KMS-11 (cell line): ENCODE results near the gene NUF2.
"Not testable (repeated sequence)": the region's sequence is repeated elsewhere in the genome, so short reads cannot be mapped to it uniquely, and the experiment has no call there.

Experiments used
- H2AFZ ChIP-seq: fragments of 200-600 bp; sonication (generic); 2 replicates; pipeline ENCODE4 v1.6.1; 2016; ENCODE audit warnings: antibody characterized with exemption, mixed run types, low read depth
- H3K27ac ChIP-seq: fragments of 200-600 bp; sonication (generic); 2 replicates; pipeline ENCODE4 v1.6.1; 2016; ENCODE audit warnings: mild to moderate bottlenecking, mixed run types
- H3K27me3 ChIP-seq: fragments of 200-600 bp; sonication (generic); 2 replicates; pipeline ENCODE4 v1.6.1; 2017; ENCODE audit warnings: mild to moderate bottlenecking, low read depth, mixed run types, moderate library complexity; ENCODE audit not compliant: insufficient read depth
- H3K36me3 ChIP-seq: fragments of 200-600 bp; sonication (generic); 2 replicates; pipeline ENCODE4 v1.6.1; 2017; ENCODE audit warnings: mild to moderate bottlenecking, mixed run types; ENCODE audit not compliant: insufficient read depth
- H3K4me1 ChIP-seq: fragments of 200-600 bp; sonication (generic); 2 replicates; pipeline ENCODE4 v1.6.1; 2016; ENCODE audit warnings: mild to moderate bottlenecking, low read depth, mixed run types; ENCODE audit not compliant: poor library complexity, severe bottlenecking
- H3K4me2 ChIP-seq: fragments of 200-600 bp; sonication (generic); 2 replicates; pipeline ENCODE4 v1.7.0; 2016; ENCODE audit warnings: mild to moderate bottlenecking, mixed run types
- H3K4me3 ChIP-seq: fragments of 200-600 bp; sonication (generic); IDR thresholded peaks from 2 replicates; pipeline ENCODE4 v1.6.1; 2017; ENCODE audit warnings: low read depth, low read length, mixed read lengths; ENCODE audit not compliant: insufficient read depth
- H3K79me2 ChIP-seq: fragments of 200-600 bp; sonication (generic); 2 replicates; pipeline ENCODE4 v1.6.1; 2016; ENCODE audit warnings: low read depth, mixed run types; ENCODE audit not compliant: insufficient read depth
- H3K9ac ChIP-seq: fragments of 200-600 bp; sonication (generic); 2 replicates; pipeline ENCODE4 v1.6.1; 2016; ENCODE audit warnings: mild to moderate bottlenecking, mixed run types
- H4K20me1 ChIP-seq: fragments of 200-600 bp; sonication (generic); 2 replicates; pipeline ENCODE4 v1.6.1; 2016; ENCODE audit warnings: mild to moderate bottlenecking, mixed run types; ENCODE audit not compliant: insufficient read depth
- TF ChIP-seq, protein P1 (sequence below): fragments of 200-600 bp; sonication (generic); conservative IDR thresholded peaks from 2 replicates; pipeline ENCODE4 v1.6.1; 2017; ENCODE audit warnings: low read depth, mild to moderate bottlenecking, antibody characterized with exemption, low read length, moderate library complexity, mixed read lengths

The NUF2 gene

DNA sequence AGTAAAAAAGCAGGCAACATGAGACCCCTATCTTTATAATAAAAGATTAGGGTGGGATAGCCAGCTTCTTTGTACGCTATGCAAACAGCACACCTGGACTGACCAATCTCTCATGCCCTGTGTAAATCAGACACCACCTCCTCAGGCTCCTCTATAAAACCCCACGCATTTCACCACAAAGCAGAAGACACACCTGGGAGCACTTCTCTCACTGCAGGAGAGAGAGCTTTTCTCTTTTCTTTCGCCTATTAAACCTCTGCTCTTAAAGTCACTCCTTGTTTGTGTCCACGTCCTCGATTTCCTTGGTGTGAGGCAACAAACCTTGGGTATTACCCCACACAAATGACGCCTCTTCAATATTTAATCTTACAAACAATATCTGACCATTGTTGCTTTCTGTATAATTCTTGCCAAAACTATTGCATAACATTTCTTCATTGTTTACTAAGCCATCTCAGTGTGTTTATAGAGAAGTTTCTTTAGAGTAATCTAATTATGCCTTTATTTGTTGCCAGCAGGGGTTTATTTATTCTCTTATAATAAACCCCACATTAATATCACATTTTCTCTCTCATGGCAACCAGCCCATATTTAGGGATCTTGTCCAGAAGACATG, 31.6 kb upstream of the NUF2 start:
- Histone ChIP-seq H3K4me1 (no peaks in the 10 kb centered on the region), H3K4me3 (no peak overlapping the region), H3K4me2 (no peak overlapping the region), H2AFZ (no peak overlapping the region), H3K36me3 (no peaks in the 10 kb centered on the region), H3K27me3 (no peaks in the 10 kb centered on the region), H3K9ac (no peak overlapping the region), H3K27ac (no peak overlapping the region), H3K79me2 (no peaks in the 10 kb centered on the region), H4K20me1 (no peaks in the 10 kb centered on the region)
- TF ChIP-seq, protein P1, sequence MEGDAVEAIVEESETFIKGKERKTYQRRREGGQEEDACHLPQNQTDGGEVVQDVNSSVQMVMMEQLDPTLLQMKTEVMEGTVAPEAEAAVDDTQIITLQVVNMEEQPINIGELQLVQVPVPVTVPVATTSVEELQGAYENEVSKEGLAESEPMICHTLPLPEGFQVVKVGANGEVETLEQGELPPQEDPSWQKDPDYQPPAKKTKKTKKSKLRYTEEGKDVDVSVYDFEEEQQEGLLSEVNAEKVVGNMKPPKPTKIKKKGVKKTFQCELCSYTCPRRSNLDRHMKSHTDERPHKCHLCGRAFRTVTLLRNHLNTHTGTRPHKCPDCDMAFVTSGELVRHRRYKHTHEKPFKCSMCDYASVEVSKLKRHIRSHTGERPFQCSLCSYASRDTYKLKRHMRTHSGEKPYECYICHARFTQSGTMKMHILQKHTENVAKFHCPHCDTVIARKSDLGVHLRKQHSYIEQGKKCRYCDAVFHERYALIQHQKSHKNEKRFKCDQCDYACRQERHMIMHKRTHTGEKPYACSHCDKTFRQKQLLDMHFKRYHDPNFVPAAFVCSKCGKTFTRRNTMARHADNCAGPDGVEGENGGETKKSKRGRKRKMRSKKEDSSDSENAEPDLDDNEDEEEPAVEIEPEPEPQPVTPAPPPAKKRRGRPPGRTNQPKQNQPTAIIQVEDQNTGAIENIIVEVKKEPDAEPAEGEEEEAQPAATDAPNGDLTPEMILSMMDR, result no peak

DNA sequence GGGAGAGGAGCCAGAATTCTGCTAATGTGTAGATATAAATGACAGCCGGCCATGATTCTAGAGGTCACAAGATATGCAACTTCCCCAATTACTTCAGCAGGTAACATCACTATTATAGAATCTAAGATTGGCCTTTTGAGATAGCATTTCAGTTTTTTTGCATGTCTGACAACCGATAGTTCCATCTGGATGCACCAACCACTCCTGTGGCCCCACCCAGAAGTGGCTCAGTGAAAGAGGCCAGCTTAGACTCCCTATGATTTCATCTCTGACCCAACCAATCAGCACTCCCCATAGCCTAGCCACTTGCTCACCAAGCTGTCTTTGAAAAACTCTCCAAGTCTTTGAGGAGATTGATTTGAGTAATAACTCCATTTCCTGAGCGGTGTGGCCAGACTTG, 30.3 kb upstream of the NUF2 start:
- H3K27me3 ChIP-seq, result no peaks in the 10 kb centered on the region
- no peak overlapping the region for H3K4me3 ChIP-seq
- H3K36me3 ChIP-seq, result no peaks in the 10 kb centered on the region
- no peak overlapping the region for H3K9ac ChIP-seq
- H3K79me2 ChIP-seq, result no peaks in the 10 kb centered on the region
- H4K20me1 ChIP-seq, result no peaks in the 10 kb centered on the region
- no peaks in the 10 kb centered on the region for H3K4me1 ChIP-seq
- H2AFZ ChIP-seq, result no peak overlapping the region
- TF ChIP-seq, protein P1, result no peak
- no peak overlapping the region for H3K4me2 ChIP-seq
- H3K27ac ChIP-seq, result no peak overlapping the region

DNA sequence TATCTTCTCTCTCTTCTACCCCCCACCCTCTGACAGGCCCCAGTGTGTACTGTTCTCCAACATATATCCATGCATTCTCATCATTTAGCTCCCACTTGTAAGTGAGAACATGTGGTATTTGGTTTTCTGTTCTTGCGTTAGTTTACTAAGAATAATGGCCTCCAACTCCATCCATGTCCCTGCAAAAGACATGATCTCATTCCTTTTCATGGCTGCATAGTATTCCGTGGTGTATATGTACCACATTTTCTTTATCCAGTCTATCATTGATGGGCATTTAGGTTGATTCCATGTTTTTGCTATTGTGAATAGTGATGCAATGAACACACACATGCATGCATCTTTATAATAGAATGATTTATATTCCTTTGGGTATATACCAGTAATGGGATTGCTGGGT, 29.6 kb upstream of the NUF2 start:
- H3K36me3 ChIP-seq, H3K4me2 ChIP-seq, H3K79me2 ChIP-seq, H4K20me1 ChIP-seq, H2AFZ ChIP-seq, H3K4me1 ChIP-seq, H3K27ac ChIP-seq, H3K27me3 ChIP-seq, H3K9ac ChIP-seq, H3K4me3 ChIP-seq: not testable (repeated sequence)

DNA sequence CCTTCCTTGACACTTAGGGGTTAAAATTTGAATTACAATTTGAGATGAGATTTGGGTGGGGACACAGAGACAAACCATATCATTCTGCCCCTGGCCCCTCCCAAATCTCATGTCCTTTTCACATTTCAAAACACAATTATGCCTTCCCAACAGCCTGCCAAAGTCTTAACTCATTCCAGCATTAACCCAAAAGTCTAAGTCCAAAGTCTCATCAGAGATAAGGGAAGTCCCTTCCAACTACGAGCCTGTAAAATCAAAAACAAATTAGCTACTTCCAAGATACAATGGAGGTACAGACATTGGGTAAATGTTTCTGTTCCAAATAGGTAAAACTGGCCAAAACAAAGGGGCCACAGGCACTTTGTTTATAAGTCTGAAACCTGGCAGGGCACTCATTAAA, 28.3 kb upstream of the NUF2 start:
- H3K4me2 ChIP-seq, H4K20me1 ChIP-seq, H3K4me1 ChIP-seq, H3K36me3 ChIP-seq, H3K79me2 ChIP-seq, H2AFZ ChIP-seq, H3K27me3 ChIP-seq, H3K9ac ChIP-seq, H3K27ac ChIP-seq, H3K4me3 ChIP-seq: not testable (repeated sequence)

DNA sequence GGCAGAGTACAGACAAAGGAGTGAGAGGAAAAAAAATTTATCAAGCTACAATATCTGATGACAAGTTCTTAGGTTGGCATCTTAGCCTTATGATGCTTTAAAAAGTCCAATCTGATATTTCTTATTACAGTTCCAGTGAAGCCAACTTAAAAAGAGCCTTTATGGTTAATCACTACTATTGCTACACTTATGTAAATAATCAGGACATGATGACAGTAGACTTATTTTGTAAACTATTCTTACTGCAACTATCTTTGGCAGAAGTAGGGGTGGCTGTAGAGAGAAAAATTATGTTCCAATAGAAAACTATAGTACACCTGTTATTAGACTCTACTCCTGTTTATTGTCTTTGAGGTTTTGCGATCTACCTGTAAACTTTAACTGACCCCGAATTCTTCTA, 25.8 kb upstream of the NUF2 start:
- Histone ChIP-seq H2AFZ (no peak overlapping the region), H3K79me2 (no peaks in the 10 kb centered on the region), H3K4me1 (no peaks in the 10 kb centered on the region), H3K27me3 (no peaks in the 10 kb centered on the region), H4K20me1 (no peaks in the 10 kb centered on the region), H3K4me2 (no peak overlapping the region), H3K27ac (no peak overlapping the region), H3K36me3 (no peaks in the 10 kb centered on the region), H3K4me3 (no peak overlapping the region), H3K9ac (no peak overlapping the region)
- TF ChIP-seq, protein P1, result no peak
